Superior temporal gyrus (tissue), 1 donor: ENCODE data around the gene KLHL3.

Source experiments
- DNase-seq: peaks from one replicate; pipeline ENCODE4 v3.0.0-alpha.2; 2016; ENCODE audit errors: extremely low spot score

KLHL3 gene

GRCh38 chr5:137581776-137582175, 154.1 kb downstream of the KLHL3 start:
- no peak for DNase-seq

- DNase-seq: no peak
Measured at GRCh38 chr5:137580030-137580429, 155.9 kb downstream of the KLHL3 start.

GRCh38 chr5:137575847-137576246, 160.0 kb downstream of the KLHL3 start:
- DNase-seq: no peak

- no peak for DNase-seq
Measured at GRCh38 chr5:137575211-137575610, 160.7 kb downstream of the KLHL3 start.

GRCh38 chr5:137573376-137573775, 162.5 kb downstream of the KLHL3 start:
- DNase-seq: no peak

GRCh38 chr5:137572042-137572695, 163.7 kb downstream of the KLHL3 start:
- no peak for DNase-seq

- DNase-seq: no peak
Measured at GRCh38 chr5:137570070-137570469, 165.8 kb downstream of the KLHL3 start.
